WTC11 (cell line): ENCODE measurements around the gene B4GALNT3. TPM values are rescaled to one million over a fixed set of nuclear protein-coding genes. Genes with fewer than 3 reads are reported as not detected.

Experiments
- ATAC-seq: fragments of 200-7000 bp; cut with Tn5 transposase; 2 replicates; pipeline ENCODE4 v1.10.0; 2021; ENCODE audit warnings: mild to moderate bottlenecking, moderate library complexity
- CTCF ChIA-PET: fragments of 300-600 bp; sonication (Branson Sonifier 250); formaldehyde crosslinking; loops from one replicate; lab custom pipeline; 2021; ENCODE audit warnings: antibody characterized with exemption; lab: Charles Lee
- POLR2A ChIA-PET: fragments of 350-600 bp; sonication (Branson Sonifier 250); formaldehyde crosslinking; loops from one replicate; lab custom pipeline; 2021; ENCODE audit warnings: antibody characterized with exemption; lab: Charles Lee
- DNase-seq: peaks from one replicate; pipeline ENCODE4 v3.0.0; 2021; ENCODE audit warnings: low spot score
- H3K27ac Mint-ChIP-seq: 2 replicates; pipeline ENCODE4 v1.8.0; 2021; ENCODE audit warnings: mixed read lengths
- H3K27me3 Mint-ChIP-seq: 2 replicates; pipeline ENCODE4 v1.8.0; 2021; ENCODE audit warnings: low read depth, mild to moderate bottlenecking, moderate library complexity, mixed read lengths
- H3K36me3 Mint-ChIP-seq: 2 replicates; pipeline ENCODE4 v1.8.0; 2021; ENCODE audit warnings: mixed read lengths
- H3K4me1 Mint-ChIP-seq: 2 replicates; pipeline ENCODE4 v1.8.0; 2022; ENCODE audit warnings: mixed read lengths
- H3K4me3 Mint-ChIP-seq: 2 replicates; pipeline ENCODE4 v1.8.0; 2021; ENCODE audit warnings: mild to moderate bottlenecking, moderate library complexity, mixed read lengths
- H3K9me3 Mint-ChIP-seq: 2 replicates; pipeline ENCODE4 v1.8.0; 2021; ENCODE audit warnings: mixed read lengths
- ATF1 ChIP-seq: sonication (generic); formaldehyde crosslinking; IDR thresholded peaks from 2 replicates; pipeline ENCODE4 v1.8.1; 2023; ENCODE audit warnings: mild to moderate bottlenecking, moderate library complexity, missing genetic modification reagents
- CREM ChIP-seq: sonication (generic); formaldehyde crosslinking; IDR thresholded peaks from 2 replicates; pipeline ENCODE4 v1.8.1; 2022; ENCODE audit warnings: mild to moderate bottlenecking, missing genetic modification reagents, moderate library complexity
- ELF4 ChIP-seq: sonication (generic); formaldehyde crosslinking; IDR thresholded peaks from 2 replicates; pipeline ENCODE4 v1.8.1; 2022; ENCODE audit warnings: low read depth, mild to moderate bottlenecking, moderate library complexity, missing genetic modification reagents
- ESRRA ChIP-seq: sonication (generic); formaldehyde crosslinking; IDR thresholded peaks from 2 replicates; pipeline ENCODE4 v1.8.1; 2022; ENCODE audit warnings: mild to moderate bottlenecking, missing genetic modification reagents, borderline replicate concordance
- ETV6 ChIP-seq: sonication (generic); formaldehyde crosslinking; IDR thresholded peaks from 2 replicates; pipeline ENCODE4 v1.8.1; 2022; ENCODE audit warnings: mild to moderate bottlenecking, missing genetic modification reagents
- FOXJ3 ChIP-seq: sonication (generic); formaldehyde crosslinking; IDR thresholded peaks from 2 replicates; pipeline ENCODE4 v1.9.0; 2021; ENCODE audit warnings: missing genetic modification reagents, mild to moderate bottlenecking, borderline replicate concordance
- IRF2 ChIP-seq: sonication (generic); formaldehyde crosslinking; IDR thresholded peaks from 2 replicates; pipeline ENCODE4 v1.8.0; 2022; ENCODE audit warnings: low read depth, missing genetic modification reagents, borderline replicate concordance
- MYBL2 ChIP-seq: sonication (generic); formaldehyde crosslinking; IDR thresholded peaks from 2 replicates; pipeline ENCODE4 v1.8.1; 2023; ENCODE audit warnings: mild to moderate bottlenecking, moderate library complexity, missing genetic modification reagents
- NR1H2 ChIP-seq: sonication (generic); formaldehyde crosslinking; IDR thresholded peaks from 2 replicates; pipeline ENCODE4 v1.9.0; 2021; ENCODE audit warnings: mild to moderate bottlenecking, moderate library complexity, missing genetic modification reagents
- RORB ChIP-seq: fragments of 250-450 bp; sonication (Bioruptor Pico); IDR thresholded peaks from 2 replicates; pipeline ENCODE4 v1.9.0; 2021; ENCODE audit warnings: mild to moderate bottlenecking
- TEAD1 ChIP-seq: sonication (generic); formaldehyde crosslinking; IDR thresholded peaks from 2 replicates; pipeline ENCODE4 v1.8.0; 2022; ENCODE audit warnings: mild to moderate bottlenecking, missing genetic modification reagents
- ZBTB21 ChIP-seq: sonication (generic); formaldehyde crosslinking; IDR thresholded peaks from 2 replicates; pipeline ENCODE4 v1.8.1; 2023; ENCODE audit warnings: mild to moderate bottlenecking, missing genetic modification reagents, borderline replicate concordance
- ZNF138 ChIP-seq: sonication (generic); formaldehyde crosslinking; conservative IDR thresholded peaks from 2 replicates; pipeline ENCODE4 v1.8.1; 2022; ENCODE audit warnings: mild to moderate bottlenecking, moderate library complexity, missing genetic modification reagents
- ZNF317 ChIP-seq: sonication (generic); formaldehyde crosslinking; IDR thresholded peaks from 2 replicates; pipeline ENCODE4 v1.8.1; 2023; ENCODE audit warnings: low read depth, mild to moderate bottlenecking, moderate library complexity, missing genetic modification reagents, borderline replicate concordance
- total RNA-seq: library from RNA; stranded (reverse); gene quantifications from 3 replicates; pipeline ENCODE4 v1.2.3, GENCODE V29; 2021
- TF ChIP-seq, protein P1 (sequence below): sonication (generic); formaldehyde crosslinking; conservative IDR thresholded peaks from 2 replicates; pipeline ENCODE4 v1.8.1; 2023; ENCODE audit warnings: mild to moderate bottlenecking, low read depth, missing genetic modification reagents, moderate library complexity
- TF ChIP-seq, protein P2 (sequence below): sonication (generic); formaldehyde crosslinking; conservative IDR thresholded peaks from 2 replicates; pipeline ENCODE4 v1.8.1; 2022; ENCODE audit warnings: mild to moderate bottlenecking, missing genetic modification reagents
- TF ChIP-seq, protein P3 (sequence below): fragments of 250-450 bp; sonication (Bioruptor Pico); IDR thresholded peaks from 2 replicates; pipeline ENCODE4 v2.1.2; 2022; ENCODE audit warnings: mild to moderate bottlenecking, moderate library complexity
- TF ChIP-seq, protein P4 (sequence below): sonication (generic); formaldehyde crosslinking; IDR thresholded peaks from 2 replicates; pipeline ENCODE4 v1.8.1; 2023; ENCODE audit warnings: mild to moderate bottlenecking, missing genetic modification reagents
- TF ChIP-seq, protein P5 (sequence below): sonication (generic); formaldehyde crosslinking; IDR thresholded peaks from 2 replicates; pipeline ENCODE4 v1.8.1; 2023; ENCODE audit warnings: mild to moderate bottlenecking, missing genetic modification reagents
- TF ChIP-seq, protein P6 (sequence below): sonication (generic); formaldehyde crosslinking; IDR thresholded peaks from 2 replicates; pipeline ENCODE4 v1.8.1; 2023; ENCODE audit warnings: mild to moderate bottlenecking, missing genetic modification reagents, borderline replicate concordance
- TF ChIP-seq, protein P7 (sequence below): sonication (generic); formaldehyde crosslinking; IDR thresholded peaks from 2 replicates; pipeline ENCODE4 v1.8.1; 2022; ENCODE audit warnings: mild to moderate bottlenecking, moderate library complexity, missing genetic modification reagents

The B4GALNT3 gene
- total RNA-seq, 1 experiment from 2014 or later, result 19.0 TPM

DNA sequence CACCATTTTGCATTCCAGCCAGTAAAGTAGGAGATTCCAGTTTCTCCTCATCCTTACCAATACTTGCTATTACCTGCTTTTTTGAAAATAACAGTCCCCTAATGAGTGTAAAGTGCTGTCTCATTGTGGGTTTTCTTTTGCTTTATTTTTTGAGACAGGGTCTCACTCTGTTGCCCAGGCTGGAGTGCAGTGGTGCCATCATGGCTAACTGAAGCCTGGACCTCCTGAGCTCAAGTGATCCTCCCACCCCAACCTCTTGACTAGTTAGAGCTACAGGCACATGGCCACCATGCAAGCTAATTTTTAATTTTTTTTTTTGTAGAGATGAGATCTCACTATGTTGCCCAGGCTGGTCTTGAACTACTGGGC lies 142.9 kb downstream of the B4GALNT3 start (continued):
- TF ChIP-seq, protein P1, sequence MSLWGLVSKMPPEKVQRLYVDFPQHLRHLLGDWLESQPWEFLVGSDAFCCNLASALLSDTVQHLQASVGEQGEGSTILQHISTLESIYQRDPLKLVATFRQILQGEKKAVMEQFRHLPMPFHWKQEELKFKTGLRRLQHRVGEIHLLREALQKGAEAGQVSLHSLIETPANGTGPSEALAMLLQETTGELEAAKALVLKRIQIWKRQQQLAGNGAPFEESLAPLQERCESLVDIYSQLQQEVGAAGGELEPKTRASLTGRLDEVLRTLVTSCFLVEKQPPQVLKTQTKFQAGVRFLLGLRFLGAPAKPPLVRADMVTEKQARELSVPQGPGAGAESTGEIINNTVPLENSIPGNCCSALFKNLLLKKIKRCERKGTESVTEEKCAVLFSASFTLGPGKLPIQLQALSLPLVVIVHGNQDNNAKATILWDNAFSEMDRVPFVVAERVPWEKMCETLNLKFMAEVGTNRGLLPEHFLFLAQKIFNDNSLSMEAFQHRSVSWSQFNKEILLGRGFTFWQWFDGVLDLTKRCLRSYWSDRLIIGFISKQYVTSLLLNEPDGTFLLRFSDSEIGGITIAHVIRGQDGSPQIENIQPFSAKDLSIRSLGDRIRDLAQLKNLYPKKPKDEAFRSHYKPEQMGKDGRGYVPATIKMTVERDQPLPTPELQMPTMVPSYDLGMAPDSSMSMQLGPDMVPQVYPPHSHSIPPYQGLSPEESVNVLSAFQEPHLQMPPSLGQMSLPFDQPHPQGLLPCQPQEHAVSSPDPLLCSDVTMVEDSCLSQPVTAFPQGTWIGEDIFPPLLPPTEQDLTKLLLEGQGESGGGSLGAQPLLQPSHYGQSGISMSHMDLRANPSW (CRISPR knock-in tag), result no peak
- TF ChIP-seq RORB (CRISPR knock-in tag), result no peak
- TF ChIP-seq ZNF138 (CRISPR knock-in tag), result no peak
- TF ChIP-seq, protein P2, sequence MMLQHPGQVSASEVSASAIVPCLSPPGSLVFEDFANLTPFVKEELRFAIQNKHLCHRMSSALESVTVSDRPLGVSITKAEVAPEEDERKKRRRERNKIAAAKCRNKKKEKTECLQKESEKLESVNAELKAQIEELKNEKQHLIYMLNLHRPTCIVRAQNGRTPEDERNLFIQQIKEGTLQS, result no peak
- TF ChIP-seq, all 79 proteins: peak for 0

DNA sequence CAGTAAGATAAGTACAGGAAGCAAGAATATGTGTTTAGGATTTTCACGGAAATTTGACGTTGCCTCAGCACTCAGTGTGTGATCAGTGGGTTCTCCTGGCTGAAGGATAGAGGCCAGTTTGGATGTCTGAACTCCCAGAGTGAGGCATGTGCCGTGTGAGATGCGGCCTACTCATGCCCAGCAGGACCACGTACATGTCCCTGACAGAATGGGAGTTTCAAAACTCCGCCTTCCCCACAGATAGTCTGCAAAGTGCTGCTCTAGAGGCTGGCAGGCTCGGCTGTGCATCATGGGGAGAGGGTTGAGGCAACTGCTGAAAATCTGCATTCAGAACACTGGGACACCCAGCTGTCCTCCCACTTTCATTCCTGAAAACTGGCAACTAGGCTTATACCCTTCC lies 145.2 kb downstream of the B4GALNT3 start:
- Mint-ChIP-seq H3K27ac (no peak overlapping the region), H3K4me3 (no peak overlapping the region), H3K27me3 (no peaks in the 10 kb centered on the region; the same call in 1 of the 2 replicates), H3K9me3 (no peaks in the 10 kb centered on the region; the same call in 1 of the 2 replicates), H3K4me1 (no peaks in the 10 kb centered on the region; the same call in 1 of the 2 replicates), H3K36me3 (no peaks in the 10 kb centered on the region)
- no peak for DNase-seq
- no peak for ATAC-seq
- POLR2A ChIA-PET, result interaction anchor here (0.8 kb wide), 1 partner anchor 10 kb away, joined by 3 read pairs; no protein-coding TSS in a partner anchor
- CTCF ChIA-PET, result interaction anchor here (1.0 to 1.6 kb wide), 2 partner anchors 9 to 29 kb away, joined by 4 to 5 read pairs; no protein-coding TSS in a partner anchor
- TF ChIP-seq TEAD1, result no peak
- no peak for TF ChIP-seq MYBL2 (CRISPR knock-in tag)
- TF ChIP-seq, protein P3, sequence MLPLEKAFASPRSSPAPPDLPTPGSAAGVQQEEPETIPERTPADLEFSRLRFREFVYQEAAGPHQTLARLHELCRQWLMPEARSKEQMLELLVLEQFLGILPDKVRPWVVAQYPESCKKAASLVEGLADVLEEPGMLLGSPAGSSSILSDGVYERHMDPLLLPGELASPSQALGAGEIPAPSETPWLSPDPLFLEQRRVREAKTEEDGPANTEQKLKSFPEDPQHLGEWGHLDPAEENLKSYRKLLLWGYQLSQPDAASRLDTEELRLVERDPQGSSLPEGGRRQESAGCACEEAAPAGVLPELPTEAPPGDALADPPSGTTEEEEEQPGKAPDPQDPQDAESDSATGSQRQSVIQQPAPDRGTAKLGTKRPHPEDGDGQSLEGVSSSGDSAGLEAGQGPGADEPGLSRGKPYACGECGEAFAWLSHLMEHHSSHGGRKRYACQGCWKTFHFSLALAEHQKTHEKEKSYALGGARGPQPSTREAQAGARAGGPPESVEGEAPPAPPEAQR (CRISPR knock-in tag), result no peak
- no peak for TF ChIP-seq ESRRA
- no peak for TF ChIP-seq ZBTB21 (CRISPR knock-in tag)
- TF ChIP-seq IRF2, result no peak
- TF ChIP-seq, protein P4, sequence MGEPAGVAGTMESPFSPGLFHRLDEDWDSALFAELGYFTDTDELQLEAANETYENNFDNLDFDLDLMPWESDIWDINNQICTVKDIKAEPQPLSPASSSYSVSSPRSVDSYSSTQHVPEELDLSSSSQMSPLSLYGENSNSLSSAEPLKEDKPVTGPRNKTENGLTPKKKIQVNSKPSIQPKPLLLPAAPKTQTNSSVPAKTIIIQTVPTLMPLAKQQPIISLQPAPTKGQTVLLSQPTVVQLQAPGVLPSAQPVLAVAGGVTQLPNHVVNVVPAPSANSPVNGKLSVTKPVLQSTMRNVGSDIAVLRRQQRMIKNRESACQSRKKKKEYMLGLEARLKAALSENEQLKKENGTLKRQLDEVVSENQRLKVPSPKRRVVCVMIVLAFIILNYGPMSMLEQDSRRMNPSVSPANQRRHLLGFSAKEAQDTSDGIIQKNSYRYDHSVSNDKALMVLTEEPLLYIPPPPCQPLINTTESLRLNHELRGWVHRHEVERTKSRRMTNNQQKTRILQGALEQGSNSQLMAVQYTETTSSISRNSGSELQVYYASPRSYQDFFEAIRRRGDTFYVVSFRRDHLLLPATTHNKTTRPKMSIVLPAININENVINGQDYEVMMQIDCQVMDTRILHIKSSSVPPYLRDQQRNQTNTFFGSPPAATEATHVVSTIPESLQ, result no peak
- TF ChIP-seq, protein P5, sequence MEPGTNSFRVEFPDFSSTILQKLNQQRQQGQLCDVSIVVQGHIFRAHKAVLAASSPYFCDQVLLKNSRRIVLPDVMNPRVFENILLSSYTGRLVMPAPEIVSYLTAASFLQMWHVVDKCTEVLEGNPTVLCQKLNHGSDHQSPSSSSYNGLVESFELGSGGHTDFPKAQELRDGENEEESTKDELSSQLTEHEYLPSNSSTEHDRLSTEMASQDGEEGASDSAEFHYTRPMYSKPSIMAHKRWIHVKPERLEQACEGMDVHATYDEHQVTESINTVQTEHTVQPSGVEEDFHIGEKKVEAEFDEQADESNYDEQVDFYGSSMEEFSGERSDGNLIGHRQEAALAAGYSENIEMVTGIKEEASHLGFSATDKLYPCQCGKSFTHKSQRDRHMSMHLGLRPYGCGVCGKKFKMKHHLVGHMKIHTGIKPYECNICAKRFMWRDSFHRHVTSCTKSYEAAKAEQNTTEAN, result no peak
- TF ChIP-seq, protein P6, sequence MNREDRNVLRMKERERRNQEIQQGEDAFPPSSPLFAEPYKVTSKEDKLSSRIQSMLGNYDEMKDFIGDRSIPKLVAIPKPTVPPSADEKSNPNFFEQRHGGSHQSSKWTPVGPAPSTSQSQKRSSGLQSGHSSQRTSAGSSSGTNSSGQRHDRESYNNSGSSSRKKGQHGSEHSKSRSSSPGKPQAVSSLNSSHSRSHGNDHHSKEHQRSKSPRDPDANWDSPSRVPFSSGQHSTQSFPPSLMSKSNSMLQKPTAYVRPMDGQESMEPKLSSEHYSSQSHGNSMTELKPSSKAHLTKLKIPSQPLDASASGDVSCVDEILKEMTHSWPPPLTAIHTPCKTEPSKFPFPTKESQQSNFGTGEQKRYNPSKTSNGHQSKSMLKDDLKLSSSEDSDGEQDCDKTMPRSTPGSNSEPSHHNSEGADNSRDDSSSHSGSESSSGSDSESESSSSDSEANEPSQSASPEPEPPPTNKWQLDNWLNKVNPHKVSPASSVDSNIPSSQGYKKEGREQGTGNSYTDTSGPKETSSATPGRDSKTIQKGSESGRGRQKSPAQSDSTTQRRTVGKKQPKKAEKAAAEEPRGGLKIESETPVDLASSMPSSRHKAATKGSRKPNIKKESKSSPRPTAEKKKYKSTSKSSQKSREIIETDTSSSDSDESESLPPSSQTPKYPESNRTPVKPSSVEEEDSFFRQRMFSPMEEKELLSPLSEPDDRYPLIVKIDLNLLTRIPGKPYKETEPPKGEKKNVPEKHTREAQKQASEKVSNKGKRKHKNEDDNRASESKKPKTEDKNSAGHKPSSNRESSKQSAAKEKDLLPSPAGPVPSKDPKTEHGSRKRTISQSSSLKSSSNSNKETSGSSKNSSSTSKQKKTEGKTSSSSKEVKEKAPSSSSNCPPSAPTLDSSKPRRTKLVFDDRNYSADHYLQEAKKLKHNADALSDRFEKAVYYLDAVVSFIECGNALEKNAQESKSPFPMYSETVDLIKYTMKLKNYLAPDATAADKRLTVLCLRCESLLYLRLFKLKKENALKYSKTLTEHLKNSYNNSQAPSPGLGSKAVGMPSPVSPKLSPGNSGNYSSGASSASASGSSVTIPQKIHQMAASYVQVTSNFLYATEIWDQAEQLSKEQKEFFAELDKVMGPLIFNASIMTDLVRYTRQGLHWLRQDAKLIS (CRISPR knock-in tag), result no peak
- TF ChIP-seq ZNF317 (CRISPR knock-in tag), result no peak
- TF ChIP-seq ELF4 (CRISPR knock-in tag), result no peak
- no peak for TF ChIP-seq ATF1 (CRISPR knock-in tag)
- TF ChIP-seq, protein P1 (CRISPR knock-in tag), result no peak
- no peak for TF ChIP-seq CREM (CRISPR knock-in tag)
- TF ChIP-seq, protein P7, sequence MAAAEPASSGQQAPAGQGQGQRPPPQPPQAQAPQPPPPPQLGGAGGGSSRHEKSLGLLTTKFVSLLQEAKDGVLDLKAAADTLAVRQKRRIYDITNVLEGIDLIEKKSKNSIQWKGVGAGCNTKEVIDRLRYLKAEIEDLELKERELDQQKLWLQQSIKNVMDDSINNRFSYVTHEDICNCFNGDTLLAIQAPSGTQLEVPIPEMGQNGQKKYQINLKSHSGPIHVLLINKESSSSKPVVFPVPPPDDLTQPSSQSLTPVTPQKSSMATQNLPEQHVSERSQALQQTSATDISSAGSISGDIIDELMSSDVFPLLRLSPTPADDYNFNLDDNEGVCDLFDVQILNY (CRISPR knock-in tag), result no peak
- no peak for TF ChIP-seq NR1H2 (CRISPR knock-in tag)
- TF ChIP-seq FOXJ3 (CRISPR knock-in tag), result no peak
- TF ChIP-seq ETV6 (CRISPR knock-in tag), result no peak
